D721Med (cell line): ENCODE measurements around the gene NHSL1.

Source experiments
- DNase-seq: peaks from one replicate; pipeline ENCODE4 v3.0.0; 2011; ENCODE audit warnings: low spot score; ENCODE audit not compliant: insufficient read length
- FAIRE-seq: peaks from 2 replicates; lab custom pipeline; 2011; peaks lifted over from hg19 to GRCh38; lab: Jason Lieb, UNC
- CTCF ChIP-seq: IDR thresholded peaks from 2 replicates; pipeline ENCODE4 v1.5.1; 2012; ENCODE audit warnings: mild to moderate bottlenecking, control low read depth; ENCODE audit not compliant: insufficient read depth; ENCODE audit errors: missing control alignments

The NHSL1 gene

GRCh38 chr6:138499303-138500018 lies at the start of gene NHSL1:
Gene NHSL1, minus strand, starts transcription at chr6:138499494. Its CDS starts 204 bp downstream, at chr6:138499290.
- peak; percentile 79 for FAIRE-seq
- TF ChIP-seq CTCF = no peak
- no peak for DNase-seq

GRCh38 chr6:138546733-138547185 lies 47.5 kb upstream of the NHSL1 start:
- TF ChIP-seq CTCF = no peak
- DNase-seq = no peak
- no peak for FAIRE-seq

GRCh38 chr6:138545621-138545980 lies 46.3 kb upstream of the NHSL1 start:
- no peak for TF ChIP-seq CTCF
- FAIRE-seq = no peak
- DNase-seq = no peak

- DNase-seq (no peak), FAIRE-seq (no peak)
- TF ChIP-seq CTCF = no peak
Observed at GRCh38 chr6:138544501-138544900, 45.2 kb upstream of the NHSL1 start.

GRCh38 chr6:138543657-138544056 lies 44.4 kb upstream of the NHSL1 start:
- no peak for DNase-seq
- FAIRE-seq = no peak
- TF ChIP-seq CTCF = no peak

GRCh38 chr6:138541823-138542481 lies 42.7 kb upstream of the NHSL1 start:
- FAIRE-seq (no peak), DNase-seq (no peak)

More at GRCh38 chr6:138541823-138542481, 42.7 kb upstream of the NHSL1 start:
- no peak for TF ChIP-seq CTCF
